DMS153 (cell line): ENCODE data around the gene SACS.
A peak's percentile ranks its signal among the peaks of the same experiment; 100 is the strongest.
"Not testable (repeated sequence)": the region's sequence is repeated elsewhere in the genome, so short reads cannot be mapped to it uniquely, and the experiment has no call there.

ENCODE experiments used
- DNase-seq: peaks from one replicate; lab custom pipeline; 2025; lab: John Stamatoyannopoulos, UW

SACS gene

GRCh38 chr13:23354520-23354919, 79.0 kb downstream of the SACS start:
- no peak for DNase-seq

DNA sequence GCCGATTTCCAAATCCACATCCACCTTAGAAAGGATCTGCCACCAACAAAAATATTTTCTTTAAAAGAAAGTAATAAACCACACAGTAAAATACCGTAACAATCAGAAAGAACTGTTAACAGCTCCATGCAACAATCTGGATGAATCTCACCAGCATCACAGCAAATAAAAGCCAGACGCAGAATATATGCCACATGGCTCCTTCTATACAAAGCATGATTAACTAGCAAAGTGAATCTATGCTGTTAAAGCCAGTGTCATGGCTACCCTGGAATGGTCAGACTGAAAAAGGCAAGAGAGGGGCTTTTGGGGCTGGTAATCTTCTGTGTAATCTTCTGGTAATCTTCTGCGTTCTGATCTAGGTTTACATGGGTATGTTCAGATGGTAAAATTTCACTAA, 81.3 kb downstream of the SACS start:
- DNase-seq, result no peak

GRCh38 chr13:23350009-23350408, 83.5 kb downstream of the SACS start:
- DNase-seq, result no peak

DNA sequence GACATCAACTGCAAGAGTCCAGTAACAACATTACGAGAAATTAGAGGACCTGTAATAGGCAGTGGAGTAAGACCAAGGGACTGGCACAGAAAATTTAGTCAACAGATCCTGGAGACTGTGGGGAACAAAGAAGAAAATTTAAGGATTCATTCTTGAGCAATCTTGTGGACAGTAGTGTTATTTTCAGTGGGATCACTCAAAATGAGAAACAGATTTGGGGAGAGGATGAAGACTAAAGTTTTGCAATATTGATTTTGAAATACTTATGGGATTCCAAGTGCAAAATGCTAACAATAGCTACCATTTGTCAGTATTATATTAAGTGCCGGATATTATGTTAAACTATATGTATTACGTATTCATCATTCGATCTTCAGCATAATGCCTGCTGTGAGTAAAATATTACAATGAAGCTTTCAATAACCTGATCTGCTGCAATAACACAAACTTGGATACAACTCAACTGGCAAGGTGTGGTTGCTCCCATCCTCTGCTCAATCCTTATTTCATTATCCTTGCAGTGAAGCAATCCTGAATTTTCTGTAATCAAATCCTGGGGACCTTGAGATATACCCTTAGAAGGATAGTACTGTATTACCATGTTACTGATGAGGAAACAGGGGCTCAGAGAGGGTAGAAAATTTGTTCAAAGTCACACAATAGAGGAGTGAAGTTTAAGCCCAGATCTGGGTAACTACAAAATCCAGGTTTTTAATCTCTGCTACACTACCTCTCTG, 84.2 kb downstream of the SACS start:
- DNase-seq, result no peak

DNA sequence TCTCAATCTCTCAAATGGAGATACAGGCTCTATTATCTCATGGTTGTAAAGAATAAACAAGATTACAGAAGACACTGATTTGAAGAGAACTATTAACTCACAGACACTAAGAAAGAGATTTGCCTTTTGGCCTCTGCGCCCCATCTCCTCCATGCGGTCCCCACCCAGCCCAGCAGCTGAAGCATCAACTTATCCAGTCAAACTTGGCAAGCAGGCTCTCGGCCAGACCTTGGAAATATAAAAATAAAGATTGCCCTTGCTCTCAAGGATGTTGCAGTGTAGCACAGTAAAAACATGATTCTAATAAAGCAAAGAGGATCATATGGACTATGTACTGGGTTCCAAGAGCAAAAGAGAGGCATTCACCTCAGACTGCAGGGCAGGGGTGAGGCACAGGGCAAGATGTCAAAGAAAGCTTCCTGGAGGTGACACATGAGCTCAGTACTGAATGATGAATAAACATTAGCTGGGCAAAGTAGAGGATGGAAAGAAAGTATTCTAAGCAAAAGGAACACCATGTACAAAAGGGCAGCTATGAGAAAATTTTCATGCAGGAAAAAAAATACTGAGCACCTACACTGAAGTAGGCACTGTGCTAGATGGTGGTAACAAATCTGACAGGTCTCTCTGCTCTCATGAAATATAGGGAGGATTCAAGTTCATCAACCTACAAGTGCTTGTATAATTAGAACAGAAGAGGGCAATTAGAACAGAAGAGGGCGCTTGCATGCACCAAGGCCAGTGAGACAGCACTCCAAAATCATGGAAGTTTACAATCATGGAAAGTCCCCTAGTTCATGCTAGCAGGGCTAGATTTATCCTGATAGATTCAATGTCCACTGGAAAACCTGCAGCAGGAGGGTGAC, 85.0 kb downstream of the SACS start:
- no peak for DNase-seq

DNA sequence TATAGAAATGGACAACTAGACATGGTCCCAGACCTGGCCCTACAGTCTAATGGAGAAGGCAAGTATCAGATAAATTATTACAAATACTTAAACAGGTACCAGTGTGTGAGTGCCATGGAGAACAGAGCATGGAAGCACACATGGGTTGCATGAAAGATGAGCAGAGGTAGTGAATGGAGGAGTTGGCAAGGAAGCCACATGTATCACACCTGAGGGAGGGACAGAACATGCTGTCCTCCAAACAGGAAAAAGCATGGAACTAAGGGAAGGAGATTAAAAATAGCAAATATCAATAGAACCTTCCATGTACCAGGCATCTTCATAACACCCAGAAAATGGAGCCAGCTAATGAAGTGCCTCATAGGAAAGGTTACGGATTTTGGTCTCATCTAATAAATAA, 85.9 kb downstream of the SACS start:
- no peak for DNase-seq

DNA sequence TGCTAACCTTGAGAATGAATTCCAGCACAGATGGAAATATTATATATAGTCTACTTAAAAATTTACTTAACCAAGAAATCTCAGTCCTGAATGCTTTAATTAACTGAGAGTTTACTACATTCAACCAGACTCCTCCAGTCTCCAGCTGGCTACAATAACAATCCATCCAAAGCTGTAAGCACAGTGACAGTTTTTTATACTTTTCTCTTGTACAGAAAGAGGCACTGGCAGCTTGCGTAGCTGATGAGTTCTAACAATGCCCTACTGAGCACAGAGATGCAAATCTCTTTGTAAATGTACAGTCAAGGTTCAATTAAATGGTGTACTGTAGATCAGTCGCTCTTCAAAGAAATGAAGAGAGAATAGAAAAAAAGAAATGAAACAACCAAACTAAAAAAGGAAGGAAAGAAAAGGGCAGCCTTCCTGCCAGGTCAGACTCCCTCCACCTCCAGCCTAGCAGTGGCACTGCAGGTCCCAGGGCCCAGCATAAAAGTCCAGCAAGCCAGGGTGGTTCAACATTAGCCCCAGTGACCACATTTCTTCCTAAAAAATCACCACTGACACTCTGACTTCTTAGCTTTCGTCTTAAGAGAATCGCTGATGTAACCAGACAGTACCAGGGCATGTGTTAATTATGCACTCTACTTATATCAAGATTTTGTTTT, 88.4 kb downstream of the SACS start:
- no peak for DNase-seq

DNA sequence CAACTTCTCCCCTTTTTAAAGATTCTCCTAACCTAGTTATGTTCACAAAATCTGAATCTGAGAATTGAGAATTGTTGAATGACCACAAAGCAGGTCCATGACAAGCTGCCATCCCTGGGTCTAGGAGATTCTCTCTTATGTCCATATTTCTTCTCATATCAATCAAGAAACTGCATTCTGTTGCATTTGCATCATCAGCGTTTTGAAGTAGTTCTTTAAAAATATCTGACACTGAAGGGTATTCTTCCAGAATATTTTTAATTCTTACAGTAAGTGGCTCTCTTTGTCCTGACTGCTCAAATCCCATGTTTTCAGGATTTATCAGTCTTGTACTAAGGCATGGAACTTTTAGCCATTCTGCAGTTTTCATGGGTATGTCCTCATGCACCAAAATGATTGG, 94.3 kb downstream of the SACS start:
- DNase-seq, result no peak

DNA sequence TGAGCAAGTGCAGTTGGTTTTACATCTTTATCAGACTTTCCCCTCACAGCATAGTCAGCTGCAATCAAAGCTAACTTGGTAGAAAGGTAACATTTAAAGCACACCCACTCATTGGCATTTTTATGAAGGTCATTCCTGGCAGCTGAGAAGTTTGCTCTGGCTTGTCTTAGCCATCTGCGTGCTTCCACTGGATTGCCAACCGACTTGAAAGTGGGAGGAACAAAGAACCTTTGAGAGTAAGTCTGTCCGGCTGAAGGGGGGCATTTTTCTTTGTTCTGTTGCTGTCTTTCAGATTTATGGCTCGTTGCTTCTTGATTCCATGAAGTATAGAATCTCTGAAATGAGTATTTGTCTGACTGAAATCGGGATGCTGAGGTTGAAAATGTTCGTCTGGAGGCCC, 103.1 kb downstream of the SACS start:
- DNase-seq, result no peak

DNA sequence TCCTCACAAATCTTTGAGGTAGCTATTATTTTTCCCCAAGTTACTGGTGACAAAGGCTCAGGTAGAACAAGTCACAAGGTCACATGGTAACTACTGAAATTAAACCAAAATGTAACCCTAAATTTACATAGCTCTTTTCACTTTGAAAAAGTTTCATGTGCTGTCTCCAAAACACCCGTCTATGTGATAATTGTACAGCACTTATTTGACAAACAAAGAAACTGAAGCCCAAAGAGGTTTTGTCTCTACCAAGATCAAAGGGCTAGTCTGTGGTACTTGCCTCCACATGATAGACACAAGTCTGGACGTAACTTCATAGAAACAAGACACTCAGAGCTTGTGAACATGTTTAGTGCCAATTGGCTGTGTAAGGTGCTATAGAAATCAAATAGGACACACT, 108.3 kb downstream of the SACS start:
- no peak for DNase-seq

DNA sequence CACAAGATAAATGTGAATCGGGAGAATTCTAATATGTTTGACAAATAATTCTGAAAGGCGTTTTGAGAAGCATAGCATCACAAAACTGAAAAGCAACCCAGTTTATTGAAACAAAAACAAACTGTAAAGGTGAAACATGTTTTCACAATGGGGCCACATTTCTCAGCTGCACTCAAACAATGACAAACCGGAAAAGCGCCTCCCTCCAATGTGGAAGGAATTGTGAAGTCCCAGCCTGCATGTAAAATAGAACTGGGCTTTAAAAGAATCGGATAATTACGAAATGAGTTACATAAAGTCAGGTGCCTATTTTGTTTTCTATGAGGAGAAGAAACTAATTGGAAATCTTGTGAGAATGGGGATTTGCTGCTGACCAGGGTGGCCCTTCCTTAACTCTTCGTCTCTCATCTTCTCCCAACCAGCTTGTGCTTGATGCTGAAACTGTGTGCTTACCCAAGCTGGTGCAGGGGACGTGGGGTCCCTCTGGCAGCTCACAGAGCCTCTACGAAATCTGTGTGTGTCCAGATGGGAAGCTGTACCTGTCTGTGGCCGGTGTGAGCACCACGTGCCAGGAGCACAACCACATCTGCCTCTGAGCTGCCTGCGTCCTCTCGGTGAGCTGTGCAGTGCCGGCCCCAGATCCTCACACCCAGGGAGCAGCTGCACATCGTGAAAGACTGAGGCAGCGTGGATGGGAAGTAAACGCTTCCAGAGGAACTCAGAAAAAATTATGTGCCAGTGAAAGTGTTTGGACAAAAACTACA, 109.4 kb downstream of the SACS start:
- DNase-seq, result no peak

DNA sequence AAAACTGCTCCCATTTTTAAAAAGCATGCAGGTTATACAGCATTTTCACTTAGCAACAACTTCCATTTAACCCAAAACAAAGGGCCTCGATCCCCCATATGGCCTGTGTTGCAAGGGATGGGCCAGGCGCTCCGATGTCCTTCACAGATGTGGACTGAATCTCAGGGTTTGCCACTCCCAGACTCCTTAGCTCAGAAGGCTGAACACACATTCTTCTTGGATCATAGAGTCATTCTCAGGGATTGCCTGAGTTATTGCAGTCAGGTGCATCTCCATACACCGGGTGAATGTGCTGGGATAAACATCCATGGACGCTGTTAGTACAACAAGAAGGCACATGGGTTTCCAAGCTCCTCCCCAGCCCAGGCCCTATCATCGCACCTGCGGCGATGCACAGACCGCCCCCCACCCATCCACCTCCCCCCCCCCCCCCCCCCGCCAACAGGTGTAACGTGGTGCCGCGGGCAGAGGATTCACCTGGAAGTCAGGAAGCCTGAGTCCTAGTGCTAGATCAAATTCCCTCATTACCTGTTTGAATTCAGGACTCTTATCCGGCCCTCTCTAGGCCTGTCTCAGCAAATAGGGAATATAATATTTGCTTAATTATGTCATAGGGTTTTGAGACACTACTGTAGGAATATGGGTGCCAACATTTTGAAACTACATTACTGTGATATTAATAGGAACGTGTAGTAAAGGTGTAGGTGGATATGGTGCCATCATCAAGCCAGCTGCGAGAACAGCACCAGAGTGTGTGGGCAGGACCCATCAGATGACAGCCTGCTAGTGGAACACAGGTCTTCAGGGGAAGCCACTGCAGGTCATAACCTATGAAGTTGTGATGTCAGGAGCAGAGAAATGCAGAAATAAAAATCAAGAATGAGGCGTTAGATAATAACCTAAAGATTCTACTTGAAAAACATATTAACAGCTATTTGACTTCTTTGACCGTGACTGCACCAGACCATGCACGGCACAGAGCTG, 110.9 kb downstream of the SACS start:
- peak; percentile 24 for DNase-seq

DNA sequence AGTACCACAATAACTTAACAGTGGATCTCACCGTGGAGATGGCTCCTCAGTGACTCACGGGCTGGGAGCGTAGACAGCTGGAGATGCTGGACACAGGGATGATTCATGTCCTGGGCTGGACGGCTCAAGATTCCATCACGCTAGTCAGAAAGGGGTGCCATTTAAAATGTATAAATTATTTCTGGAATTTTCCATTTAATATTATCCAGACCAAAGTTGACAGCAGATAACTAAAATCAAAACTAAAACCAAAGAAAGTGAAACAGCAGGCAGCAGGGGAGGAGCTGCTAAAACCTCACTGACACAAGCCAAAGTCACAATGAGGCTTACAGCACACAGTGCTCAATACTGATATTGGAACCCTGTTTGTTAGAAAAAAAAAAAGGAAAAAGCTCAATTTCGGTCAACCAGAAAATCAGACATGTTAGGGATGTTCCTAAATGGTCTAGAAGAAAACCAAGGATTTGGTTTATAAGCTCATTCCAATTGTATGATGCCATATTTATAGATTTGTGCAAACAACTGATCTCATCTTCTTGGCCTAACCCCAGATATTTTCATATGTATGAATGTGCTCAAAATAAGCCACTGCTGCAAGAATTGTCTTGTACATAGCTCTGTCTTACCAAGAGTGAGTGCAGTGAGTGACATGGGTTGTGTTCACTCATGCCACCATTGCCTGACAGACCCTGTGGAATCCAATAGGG, 111.8 kb downstream of the SACS start:
- DNase-seq, result no peak

GRCh38 chr13:23320926-23321534, 112.5 kb downstream of the SACS start:
- no peak for DNase-seq

- no peak for DNase-seq
These were observed 113.6 kb downstream of the SACS start for GRCh38 chr13:23319883-23320224.

DNA sequence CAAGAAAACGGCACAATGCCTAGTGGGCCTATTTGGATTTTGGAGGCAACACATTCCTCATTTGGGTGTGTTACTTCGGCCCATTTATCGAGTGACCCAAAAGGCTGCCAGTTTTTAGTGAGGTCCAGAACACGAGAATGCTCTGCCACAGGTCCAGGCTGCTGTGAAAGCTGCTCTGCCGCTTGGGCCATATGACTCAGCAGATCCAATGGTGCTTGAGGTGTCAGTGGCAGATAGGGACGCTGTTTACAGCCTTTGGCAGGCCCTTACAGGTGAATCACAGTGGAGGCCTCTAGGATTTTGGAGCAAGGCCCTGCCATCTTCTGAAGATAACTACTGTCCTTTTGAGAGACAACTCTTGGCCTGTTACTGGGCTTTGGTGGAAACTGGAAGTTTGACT, 118.7 kb downstream of the SACS start:
- not testable (repeated sequence) for DNase-seq

GRCh38 chr13:23292586-23292985, 140.9 kb downstream of the SACS start:
- no peak for DNase-seq

GRCh38 chr13:23289917-23290357, 143.6 kb downstream of the SACS start:
- no peak for DNase-seq

DNA sequence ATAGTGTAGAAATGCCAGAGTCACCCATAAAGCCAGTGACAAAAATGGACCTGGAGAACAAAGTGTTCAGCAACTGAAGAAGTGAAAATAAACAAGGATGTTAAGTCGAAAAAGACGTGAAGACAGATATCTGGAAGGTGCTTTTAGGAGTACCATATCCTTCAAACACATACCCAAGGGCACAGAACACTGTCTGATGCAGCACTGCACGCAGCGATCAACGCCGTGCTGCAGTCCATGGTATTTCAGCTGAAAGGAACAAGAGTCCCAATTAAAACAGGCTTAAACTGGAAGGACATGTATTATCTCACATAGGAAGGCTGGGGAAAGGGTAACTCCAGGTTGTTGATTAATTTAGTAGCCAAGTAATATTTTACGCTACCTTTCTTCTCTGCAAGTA, 144.5 kb downstream of the SACS start:
- DNase-seq, result no peak

DNA sequence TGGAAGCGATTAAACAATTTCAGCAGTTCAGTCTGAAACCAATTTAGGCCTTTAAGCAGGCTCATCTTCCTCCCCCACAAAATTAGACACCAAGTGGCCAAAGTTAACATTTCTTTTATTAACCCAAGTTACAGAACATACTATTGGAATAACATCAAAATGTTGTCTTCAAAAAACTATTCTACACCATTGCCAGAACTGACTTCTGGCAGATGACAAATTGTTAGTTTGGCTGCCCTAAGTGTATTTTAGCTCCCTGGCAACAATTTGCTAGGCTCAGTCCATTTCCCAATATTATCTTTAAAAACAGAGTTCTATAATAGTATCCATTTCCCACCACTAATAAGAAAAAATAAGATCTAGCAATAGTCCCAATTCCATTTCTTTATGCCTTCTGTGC, 144.9 kb downstream of the SACS start:
- no peak for DNase-seq
